Measurements from ENCODE around the gene USP32. TPM values are rescaled to one million over a fixed set of nuclear protein-coding genes. Genes with fewer than 3 reads are reported as not detected.

Gene USP32
- total RNA-seq, 1 experiment from 2014 or later = 73.5 TPM

DNA sequence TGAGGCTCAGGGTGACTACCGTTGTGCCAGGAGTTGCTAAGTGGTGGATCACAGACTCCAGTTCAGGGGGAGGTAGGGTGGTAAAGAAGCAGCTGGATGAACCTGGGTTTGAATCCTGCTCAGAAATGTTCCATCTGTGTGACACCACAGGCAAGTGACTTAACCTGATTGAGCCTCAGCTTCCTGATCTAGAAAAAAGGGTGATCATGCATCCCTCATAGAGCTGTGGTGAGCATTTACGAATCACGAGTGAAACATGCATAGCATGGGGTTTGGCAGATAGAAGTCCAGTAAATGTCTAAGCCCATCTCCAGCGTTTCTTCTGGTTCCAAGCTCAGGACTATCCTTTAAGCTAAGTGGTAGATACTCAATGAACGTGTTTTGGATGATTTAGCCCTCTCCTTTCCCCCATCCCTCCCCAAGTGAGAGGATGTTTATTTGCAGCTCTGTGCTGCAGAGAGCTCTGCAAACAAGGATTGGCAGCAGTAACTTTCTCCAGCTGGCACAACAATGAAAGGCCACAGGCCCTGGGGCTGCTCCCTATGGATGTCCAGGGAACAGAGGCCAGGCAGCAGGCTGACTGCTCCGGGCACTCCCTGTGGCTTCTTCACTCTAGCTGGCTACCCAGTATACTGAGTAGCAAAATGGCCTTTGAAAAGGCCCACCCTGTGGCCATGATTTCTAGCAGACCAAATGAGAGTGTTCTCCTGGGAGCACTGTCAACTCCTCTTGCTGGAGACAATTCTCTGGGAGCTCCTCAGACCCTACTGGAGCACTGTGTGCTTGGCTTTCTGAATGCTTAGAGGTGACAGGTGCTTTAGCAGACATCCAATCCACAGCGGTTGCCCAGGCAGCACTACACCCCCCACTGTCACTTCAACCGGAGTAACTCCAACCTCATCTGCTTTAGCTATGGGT lies 220.8 kb downstream of the USP32 start:
- no peak overlapping the region for H4K8ac ChIP-seq (replicated peaks; ENCODE audit: insufficient read length, low read depth, low read length)

More for the DNA sequence above, 220.8 kb downstream of the USP32 start:
- H3K27ac ChIP-seq (ENCODE audit: insufficient read length, low read depth, low read length) = no peak overlapping the region
- Mint-ChIP-seq H3K27ac (peak overlapping the region in 1 of 3 experiments; percentile 66; a peak in 1 of 7 replicates), H3K4me1 (peaks cover 19 to 23% of the 10 kb centered on the region in 2 experiments), H3K9me3 (no peaks in the 10 kb centered on the region), H3K27me3 (ENCODE audit: low read depth) (no peaks in the 10 kb centered on the region; the same call in 1 of the 2 replicates), H3K36me3 (ENCODE audit: insufficient read depth in 1 of 3, low read depth in 3 of 3) (peaks cover 0 to 3% (median 0%) of the 10 kb centered on the region in 3 experiments; a peak in 3 of 7 replicates), H3K4me3 (no peak overlapping the region)
- no peak overlapping the region for H2BK5ac ChIP-seq (ENCODE audit: insufficient read length, low read length)
- H3K4ac ChIP-seq (ENCODE audit: low read depth, low read length) = no peak overlapping the region
- H3K27me3 ChIP-seq (ENCODE audit: insufficient read depth, low read length) = no peaks in the 10 kb centered on the region
- no peaks in the 10 kb centered on the region for H4K20me1 ChIP-seq (ENCODE audit: control insufficient read depth, insufficient read depth, insufficient read length)
- TF ChIP-seq, protein P1, sequence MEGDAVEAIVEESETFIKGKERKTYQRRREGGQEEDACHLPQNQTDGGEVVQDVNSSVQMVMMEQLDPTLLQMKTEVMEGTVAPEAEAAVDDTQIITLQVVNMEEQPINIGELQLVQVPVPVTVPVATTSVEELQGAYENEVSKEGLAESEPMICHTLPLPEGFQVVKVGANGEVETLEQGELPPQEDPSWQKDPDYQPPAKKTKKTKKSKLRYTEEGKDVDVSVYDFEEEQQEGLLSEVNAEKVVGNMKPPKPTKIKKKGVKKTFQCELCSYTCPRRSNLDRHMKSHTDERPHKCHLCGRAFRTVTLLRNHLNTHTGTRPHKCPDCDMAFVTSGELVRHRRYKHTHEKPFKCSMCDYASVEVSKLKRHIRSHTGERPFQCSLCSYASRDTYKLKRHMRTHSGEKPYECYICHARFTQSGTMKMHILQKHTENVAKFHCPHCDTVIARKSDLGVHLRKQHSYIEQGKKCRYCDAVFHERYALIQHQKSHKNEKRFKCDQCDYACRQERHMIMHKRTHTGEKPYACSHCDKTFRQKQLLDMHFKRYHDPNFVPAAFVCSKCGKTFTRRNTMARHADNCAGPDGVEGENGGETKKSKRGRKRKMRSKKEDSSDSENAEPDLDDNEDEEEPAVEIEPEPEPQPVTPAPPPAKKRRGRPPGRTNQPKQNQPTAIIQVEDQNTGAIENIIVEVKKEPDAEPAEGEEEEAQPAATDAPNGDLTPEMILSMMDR (conservative IDR thresholded peaks at IDR 0.05) = no peak
- no peak overlapping the region for H2BK120ac ChIP-seq (ENCODE audit: low read depth, low read length, poor library complexity, severe bottlenecking)
- H2BK12ac ChIP-seq (ENCODE audit: insufficient read length, low read depth, low read length) = no peak overlapping the region
- no peaks in the 10 kb centered on the region for H3K23me2 ChIP-seq (ENCODE audit: insufficient read length, low read depth, low read length, poor library complexity, severe bottlenecking)
- no peak overlapping the region for H3K18ac ChIP-seq (ENCODE audit: insufficient read length, low read depth, low read length)
- H4K5ac ChIP-seq (ENCODE audit: insufficient read length, low read depth, low read length) = no peak overlapping the region
- DNase-seq = peak; percentile 43
- no peak overlapping the region for H3T11ph ChIP-seq (ENCODE audit: low read length)
- no peak overlapping the region for H2BK20ac ChIP-seq (ENCODE audit: low read depth, low read length, poor library complexity, severe bottlenecking)
- H2AK5ac ChIP-seq (ENCODE audit: insufficient read length, low read length) = no peak overlapping the region
- no peaks in the 10 kb centered on the region for H3K9me3 ChIP-seq (ENCODE audit: control insufficient read depth, low read depth, low read length)
- H3K23ac ChIP-seq (ENCODE audit: insufficient read length, low read depth, low read length) = no peak overlapping the region
- no peaks in the 10 kb centered on the region for H3K79me2 ChIP-seq (ENCODE audit: insufficient read depth, low read length)
- no peak overlapping the region for H3K14ac ChIP-seq (ENCODE audit: insufficient read depth, low read length)
- H3K79me1 ChIP-seq (ENCODE audit: insufficient read depth, low read depth, low read length, poor library complexity, severe bottlenecking) = no peaks in the 10 kb centered on the region
- H3K9ac ChIP-seq (ENCODE audit: extremely low read depth, insufficient read length, low read length) = no peak overlapping the region
- no peaks in the 10 kb centered on the region for H3K4me1 ChIP-seq (ENCODE audit: insufficient read depth, low read length)
- WGBS (ENCODE audit: extremely low coverage, insufficient read length, low lambda C conversion rate) = no CpG with 5 or more reads among the region's 8 CpGs
- H2AFZ ChIP-seq (ENCODE audit: low read length) = no peak overlapping the region
- no peak overlapping the region for H3K4me2 ChIP-seq (ENCODE audit: insufficient read depth, insufficient read length, low read length)
- no peak overlapping the region for H2BK15ac ChIP-seq (ENCODE audit: low read depth, low read length)
- no peak overlapping the region for H4K91ac ChIP-seq (ENCODE audit: insufficient read length, low read depth, low read length)
- H3K56ac ChIP-seq (ENCODE audit: insufficient read length, low read depth, low read length) = no peak overlapping the region
